HepG2 (cell line): ENCODE measurements around the gene CYP17A1. TPM values are rescaled to one million over a fixed set of nuclear protein-coding genes. Genes with fewer than 3 reads are reported as not detected.

Source experiments
- CBFB ChIP-seq: sonication (generic); formaldehyde crosslinking; IDR thresholded peaks from 2 replicates; pipeline ENCODE4 v1.4.0; 2020; ENCODE audit warnings: missing genetic modification reagents
- FOXA3 ChIP-seq: IDR thresholded peaks from 2 replicates; pipeline ENCODE4 v1.6.1; 2016; ENCODE audit warnings: missing genetic modification reagents, missing compliant biosample characterization
- KAT2B ChIP-seq: fragments of 150-350 bp; IDR thresholded peaks from 2 replicates; pipeline ENCODE4 v1.6.1; 2014; ENCODE audit warnings: low read depth, low read length, borderline replicate concordance
- MNT ChIP-seq: fragments of 450-650 bp; IDR thresholded peaks from 2 replicates; pipeline ENCODE4 v1.6.1; 2016
- NCOR1 ChIP-seq: fragments of 200-600 bp; sonication (generic); IDR thresholded peaks from 2 replicates; pipeline ENCODE4 v1.7.0; 2017; ENCODE audit warnings: antibody characterized with exemption, low read length, borderline replicate concordance
- ONECUT2 ChIP-seq: sonication (generic); formaldehyde crosslinking; IDR thresholded peaks from 2 replicates; pipeline ENCODE4 v1.4.0; 2020; ENCODE audit warnings: missing genetic modification reagents
- PCBP1 ChIP-seq: fragments of 200-400 bp; formaldehyde crosslinking; IDR thresholded peaks from 2 replicates; pipeline ENCODE4 v1.6.1; 2017; ENCODE audit warnings: mild to moderate bottlenecking, low read depth, low read length, borderline replicate concordance
- RARA ChIP-seq: IDR thresholded peaks from 2 replicates; pipeline ENCODE4 v1.6.1; 2016; ENCODE audit warnings: missing genetic modification reagents, missing compliant biosample characterization
- RNF219 ChIP-seq: sonication (generic); formaldehyde crosslinking; IDR thresholded peaks from 2 replicates; pipeline ENCODE4 v1.5.0; 2020; ENCODE audit warnings: mild to moderate bottlenecking, missing genetic modification reagents
- RXRB ChIP-seq: IDR thresholded peaks from 2 replicates; pipeline ENCODE4 v1.6.1; 2016; ENCODE audit warnings: borderline replicate concordance, missing genetic modification reagents, missing compliant biosample characterization
- SALL1 ChIP-seq: sonication (generic); formaldehyde crosslinking; IDR thresholded peaks from 2 replicates; pipeline ENCODE4 v1.8.0; 2022; ENCODE audit warnings: mild to moderate bottlenecking, missing genetic modification reagents
- SKI ChIP-seq: fragments of 450-650 bp; IDR thresholded peaks from one replicate; pipeline ENCODE4 v1.6.1; 2018; ENCODE audit warnings: mild to moderate bottlenecking; ENCODE audit not compliant: partially characterized antibody
- SOX13 ChIP-seq, 3 experiments: fragments of 450-650 bp in 1 of 3; sonication (generic) in 1 of 3; formaldehyde crosslinking in 1 of 3; IDR thresholded peaks in 2 of 3; conservative IDR thresholded peaks in 1 of 3; 2 replicates each; pipeline versions ENCODE4 v1.5.0 to v1.6.1; 2016 to 2020; ENCODE audit warnings: antibody characterized with exemption in 1 of 3, mild to moderate bottlenecking in 1 of 3, missing compliant biosample characterization in 1 of 3, missing genetic modification reagents in 1 of 3, moderate library complexity in 1 of 3
- SOX5 ChIP-seq: IDR thresholded peaks from 2 replicates; pipeline ENCODE4 v1.6.1; 2016; ENCODE audit warnings: borderline replicate concordance
- THAP11 ChIP-seq: IDR thresholded peaks from 2 replicates; pipeline ENCODE4 v1.6.1; 2016; ENCODE audit warnings: missing biosample characterization, missing genetic modification reagents
- ZMAT5 ChIP-seq: sonication (generic); formaldehyde crosslinking; IDR thresholded peaks from 2 replicates; pipeline ENCODE4 v1.5.0; 2020; ENCODE audit warnings: mild to moderate bottlenecking, low read depth, missing genetic modification reagents, borderline replicate concordance
- ZMYM3 ChIP-seq: sonication (generic); formaldehyde crosslinking; IDR thresholded peaks from 2 replicates; pipeline ENCODE4 v1.5.1; 2020; ENCODE audit warnings: mild to moderate bottlenecking, missing genetic modification reagents
- ZNF234 ChIP-seq: sonication (generic); formaldehyde crosslinking; conservative IDR thresholded peaks from 2 replicates; pipeline ENCODE4 v1.5.1; 2020; ENCODE audit warnings: mild to moderate bottlenecking, missing genetic modification reagents
- ZNF501 ChIP-seq: sonication (generic); formaldehyde crosslinking; IDR thresholded peaks from 2 replicates; pipeline ENCODE4 v1.5.1; 2020; ENCODE audit warnings: mild to moderate bottlenecking, moderate library complexity, missing genetic modification reagents
- ZNF687 ChIP-seq: sonication (generic); formaldehyde crosslinking; IDR thresholded peaks from 2 replicates; pipeline ENCODE4 v1.5.1; 2020; ENCODE audit warnings: mild to moderate bottlenecking, missing genetic modification reagents, moderate library complexity
- polyA plus RNA-seq, 8 experiments: library from polyadenylated mRNA; depleted of rRNA in 3 of 8; stranded (reverse) in 7 of 8; unstranded in 1 of 8; fragments of >200 nt; fragmentation: Illumina TruSeq in 4 of 8; extraction: Trizol in 4 of 8; gene quantifications; 2 replicates each; pipeline versions ENCODE4 v1.2.1 to v1.2.3, GENCODE V29; 2011 to 2016; ENCODE audit warnings: low read depth in 4 of 8, missing spikeins in 1 of 8, mixed read lengths in 1 of 8; ENCODE audit not compliant: insufficient read depth in 1 of 8
- total RNA-seq, 5 experiments: library from RNA; depleted of rRNA; stranded (reverse); fragments of >200 nt; fragmentation: Illumina TruSeq; extraction: Trizol; gene quantifications; 2 replicates each; pipeline ENCODE4 v1.2.3, GENCODE V29; 2016; ENCODE audit warnings: low read depth in 1 of 5

CYP17A1 gene
- total and polyA plus RNA-seq, 2 of the 13 experiments (the other 11 are each of a cell fraction or from before 2014, with no cell fraction given) = 0.13 to 1.1 TPM

- TF ChIP-seq SKI (peak; percentile 59), NCOR1 (peak; percentile 26; the same call in 1 of the 2 replicates), SALL1 (CRISPR knock-in tag) (peak; percentile 63), KAT2B (peak; percentile 21; the same call in 1 of the 2 replicates), RARA (CRISPR knock-in tag) (peak; percentile 44), ONECUT2 (0 out of 2 replicates have a peak, but pooled peaks have one; percentile 26), FOXA3 (peak; percentile 50; the same call in 1 of the 2 replicates), THAP11 (CRISPR knock-in tag) (peak; percentile 25; the same call in 1 of the 2 replicates), MNT (peak; percentile 43; the same call in 1 of the 2 replicates), ZMYM3 (no peak), SOX5 (peak; percentile 15; the same call in 1 of the 2 replicates), ZNF501 (CRISPR knock-in tag) (no peak), ZMAT5 (CRISPR knock-in tag) (no peak), ZNF234 (CRISPR knock-in tag) (no peak), PCBP1 (no peak), ZNF687 (peak; percentile 47), SOX13 (IDR thresholded peaks at IDR 0.05) (no peak), SOX13 (CRISPR knock-in tag; conservative IDR thresholded peaks at IDR 0.05 in 1 of 2, IDR thresholded peaks at IDR 0.05 in 1 of 2) (peak in 1 of 2 experiments; percentile 59; a peak in 2 of 4 replicates), RNF219 (CRISPR knock-in tag) (no peak), CBFB (CRISPR knock-in tag) (no peak), RXRB (CRISPR knock-in tag) (peak; percentile 39; the same call in 1 of the 2 replicates)
These were observed 8.2 kb upstream of the CYP17A1 start (continued) for GRCh38 chr10:102845352-102845902.
